Dermis blood vessel endothelial cell (primary cell): Measurements from ENCODE around the gene FRRS1. TPM values are rescaled to one million over a fixed set of nuclear protein-coding genes. Genes with fewer than 3 reads are reported as not detected.
A peak's percentile ranks its signal among the peaks of the same experiment; 100 is the strongest.

Experiments
- DNase-seq: peaks from one replicate; pipeline ENCODE4 v3.0.0; 2010
- total RNA-seq: library from RNA; depleted of rRNA; stranded (reverse); fragments of >200 nt; gene quantifications from 2 replicates; pipeline ENCODE4 v1.2.3, GENCODE V29; 2014

Gene FRRS1
- total RNA-seq, 1 donor from 2014 or later = 2.9 TPM

DNA sequence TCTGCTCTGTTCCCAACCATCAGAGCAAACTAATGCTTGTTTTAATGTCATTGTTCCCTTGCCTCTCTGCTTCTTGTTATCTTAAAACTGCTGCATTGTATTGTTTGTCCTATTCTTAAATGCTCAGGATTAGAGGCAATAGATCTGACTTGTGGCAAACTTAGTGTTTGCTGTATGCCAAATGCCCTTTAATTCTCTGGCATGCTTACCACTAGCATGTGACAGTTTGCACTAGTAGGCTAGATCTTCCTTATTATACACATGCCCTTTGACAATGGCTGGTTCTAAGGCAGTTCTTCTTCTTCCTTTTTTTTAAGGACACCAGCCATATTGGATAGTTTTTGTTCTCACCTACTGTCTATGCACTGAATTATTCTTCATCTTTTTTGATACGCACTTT lies 90.4 kb downstream of the FRRS1 start:
- no peak for DNase-seq

DNA sequence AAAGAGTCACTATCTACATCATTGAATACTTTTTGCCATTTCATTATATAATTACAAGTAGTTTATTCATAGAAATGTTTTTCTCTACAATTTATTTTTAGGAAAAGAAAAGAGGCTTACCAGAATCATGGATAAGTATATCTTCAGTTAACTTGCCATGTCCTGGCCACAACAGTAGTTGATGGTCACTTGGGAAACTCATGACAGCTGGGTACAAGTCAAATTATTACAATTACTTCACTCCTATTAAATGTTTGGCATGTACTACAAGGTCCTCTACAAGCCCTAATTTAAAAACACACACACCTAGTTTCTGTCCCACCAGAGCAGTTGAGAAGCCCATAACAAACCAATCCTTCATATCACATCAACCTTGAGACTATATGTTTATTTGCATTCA lies 91.1 kb downstream of the FRRS1 start:
- DNase-seq = no peak

- DNase-seq = no peak
These were observed 92.0 kb downstream of the FRRS1 start for GRCh38 chr1:99674115-99675064.

DNA sequence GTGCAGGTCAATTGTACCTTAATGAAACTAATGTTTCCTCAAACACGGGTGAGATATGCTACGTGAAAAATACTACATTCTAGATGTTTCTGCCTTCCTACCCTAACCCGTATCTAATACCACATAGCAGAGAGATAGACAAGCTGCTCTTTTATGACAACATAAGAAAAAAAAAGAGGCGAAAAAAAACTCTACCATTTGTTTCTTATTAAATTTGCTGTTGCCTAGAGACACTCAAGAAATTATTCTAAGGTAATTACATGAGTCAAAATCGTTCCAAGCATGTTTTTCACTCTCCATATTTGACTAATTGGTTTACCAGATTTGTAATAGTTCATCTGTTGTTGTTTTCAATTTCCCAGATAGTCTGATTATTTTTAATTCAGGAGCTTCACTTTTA lies 93.1 kb downstream of the FRRS1 start:
- DNase-seq = no peak

DNA sequence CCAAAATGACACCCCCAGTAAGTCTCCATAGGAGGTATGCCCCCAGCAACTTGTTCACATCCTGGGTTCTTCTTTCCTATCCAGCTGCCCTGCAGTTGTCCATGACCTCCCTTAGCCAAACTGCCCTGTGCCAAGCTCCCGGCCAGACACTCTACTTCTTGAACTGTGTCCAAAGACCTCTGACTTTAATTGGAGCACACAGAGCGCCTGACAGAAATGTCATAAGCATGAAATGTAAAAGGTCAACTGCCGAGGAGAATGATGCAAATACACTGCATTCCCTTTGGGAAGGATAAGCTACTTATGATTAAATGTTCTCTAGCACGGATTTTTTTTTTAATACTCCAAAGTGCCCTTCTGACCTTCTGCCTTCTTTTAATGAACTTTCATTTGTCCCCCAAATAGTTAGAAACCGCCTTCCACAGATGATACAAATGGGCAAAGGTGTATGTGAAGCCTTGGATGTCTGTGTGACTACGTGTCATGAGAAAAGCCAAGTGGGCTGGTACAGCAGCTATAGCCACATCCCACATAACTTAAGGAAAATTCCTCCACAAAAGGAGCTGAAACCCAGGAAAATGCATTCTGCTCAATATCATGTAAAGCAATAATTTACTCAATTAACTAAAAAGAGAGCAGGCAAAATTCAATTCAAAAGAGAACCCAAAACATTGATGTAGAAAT lies 93.8 kb downstream of the FRRS1 start:
- no peak for DNase-seq

DNA sequence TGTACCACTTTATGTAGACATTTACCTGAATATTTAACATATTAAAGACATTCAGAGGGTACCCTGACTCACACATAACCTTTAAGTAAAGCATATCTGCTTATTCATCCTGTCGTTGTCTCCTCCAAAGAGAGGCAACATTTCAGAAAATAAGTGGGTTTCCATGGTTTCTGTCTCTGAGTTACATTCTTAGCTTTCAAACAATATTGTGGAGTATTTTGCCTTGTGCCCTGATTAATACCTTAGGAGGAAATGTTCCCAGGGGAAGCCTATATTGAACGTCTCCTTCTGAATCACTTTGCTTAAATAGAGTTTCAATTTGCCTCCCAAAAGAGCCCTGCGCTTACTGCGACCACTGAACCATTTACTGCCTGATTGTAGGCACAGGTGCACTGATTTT lies 94.4 kb downstream of the FRRS1 start:
- DNase-seq = peak; percentile 51

- DNase-seq = no peak
These were observed 95.9 kb downstream of the FRRS1 start for GRCh38 chr1:99670583-99670982.

DNA sequence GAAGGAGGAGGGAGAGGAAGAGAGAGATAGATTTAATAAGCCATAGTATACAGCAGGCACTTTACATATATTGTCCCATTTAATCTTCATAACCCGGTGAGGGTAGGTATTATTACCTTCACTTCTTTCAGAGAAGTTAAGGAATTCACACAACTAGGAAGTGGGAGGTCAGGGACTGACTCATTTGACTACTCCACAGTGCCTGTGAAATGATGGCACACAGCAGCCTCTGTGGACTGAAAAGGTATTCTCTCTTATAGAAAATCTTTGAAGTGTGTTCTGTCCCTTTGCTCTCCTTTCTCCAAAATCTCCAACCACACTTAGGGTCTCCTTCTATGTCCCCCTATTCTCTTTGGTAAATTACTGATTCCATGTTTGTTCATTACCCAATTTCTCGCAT lies 96.6 kb downstream of the FRRS1 start:
- no peak for DNase-seq

DNA sequence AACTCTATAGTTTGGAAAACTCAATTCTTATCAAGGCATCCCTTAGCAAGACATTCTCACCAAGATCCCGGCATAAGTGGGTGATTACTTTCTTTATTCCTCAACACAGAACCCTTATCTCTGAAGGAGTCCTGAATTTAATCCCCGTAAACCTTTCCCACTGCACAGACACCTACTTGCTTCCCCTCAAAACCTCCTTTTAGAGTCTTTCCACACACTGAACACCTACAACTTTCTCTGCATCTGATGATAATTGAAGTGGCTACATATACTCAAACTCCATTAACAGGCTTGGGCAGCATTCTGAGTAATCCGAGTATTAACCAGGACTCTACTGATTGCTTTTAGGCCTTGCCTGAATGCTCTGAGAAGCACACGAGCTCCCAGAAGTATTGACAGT lies 97.1 kb downstream of the FRRS1 start:
- DNase-seq = no peak

DNA sequence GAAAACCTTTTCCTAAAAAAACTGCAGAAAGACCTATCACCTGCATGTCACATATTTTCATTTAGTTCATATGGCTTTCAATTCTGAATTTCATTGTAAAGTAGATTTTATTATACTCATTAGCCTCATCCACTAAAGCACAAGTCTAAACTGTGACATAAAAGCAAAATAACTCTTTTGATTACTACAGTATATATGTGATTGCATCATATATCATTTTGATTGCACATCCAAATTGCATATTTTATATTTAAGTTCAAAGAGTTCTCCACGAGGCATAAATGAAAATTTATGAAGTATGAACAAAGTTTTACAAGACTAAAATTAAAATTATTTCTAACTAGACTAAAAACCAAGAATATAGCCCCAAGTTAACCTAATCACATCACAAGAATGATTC lies 101.2 kb downstream of the FRRS1 start:
- DNase-seq = no peak

DNA sequence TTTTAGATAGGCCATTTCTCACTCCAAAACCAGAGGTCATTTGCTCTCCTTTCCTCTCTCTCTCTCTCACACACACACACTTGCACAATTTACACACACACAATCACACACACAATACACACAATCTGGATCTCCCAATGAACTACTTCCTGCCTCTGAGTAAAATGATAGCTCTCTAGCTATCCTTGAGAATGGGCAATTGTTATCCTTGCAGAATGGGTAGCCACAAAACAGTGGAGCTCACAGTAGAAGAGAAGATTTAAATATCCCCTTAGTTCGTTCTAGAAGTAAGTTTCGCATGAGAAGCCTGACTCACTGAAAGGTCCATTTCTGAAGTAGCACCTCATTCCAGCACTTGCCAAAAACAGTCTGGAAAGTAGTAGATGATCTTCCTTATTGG lies 102.9 kb downstream of the FRRS1 start:
- DNase-seq = no peak

DNA sequence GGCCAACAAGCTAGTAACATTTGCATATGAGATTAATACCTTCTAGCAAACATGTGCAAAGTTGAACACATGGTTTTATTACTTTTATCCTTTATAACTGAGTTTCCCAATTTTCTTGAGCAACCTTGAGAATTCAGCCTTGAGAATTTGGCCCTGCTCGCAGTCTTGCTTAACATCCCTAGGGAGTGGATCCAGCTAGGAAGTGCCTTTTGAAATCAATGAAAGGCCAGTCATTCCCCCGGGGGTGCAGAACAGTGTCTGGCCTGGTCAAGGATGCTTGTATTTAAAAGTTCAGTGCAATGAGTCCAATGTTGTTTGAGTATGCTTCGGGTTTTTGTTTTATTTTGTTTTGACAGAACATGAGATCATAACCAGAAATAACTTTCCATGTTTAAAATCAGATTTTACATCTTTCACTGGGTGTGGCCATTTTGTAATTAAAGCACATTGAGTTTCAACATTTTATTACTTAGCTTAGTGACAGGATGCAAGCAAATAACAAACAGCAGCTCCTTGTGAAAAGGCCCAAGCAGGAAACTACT lies 103.8 kb downstream of the FRRS1 start:
- DNase-seq = no peak

GRCh38 chr1:99661780-99662179 lies 104.7 kb downstream of the FRRS1 start:
- DNase-seq = no peak

- no peak for DNase-seq
These were observed 105.9 kb downstream of the FRRS1 start for GRCh38 chr1:99660496-99660895.

- peak; percentile 94 for DNase-seq
These were observed 106.7 kb downstream of the FRRS1 start for GRCh38 chr1:99659755-99660210.

Other genes starting within 250 kb of the FRRS1 start
- gene PALMD, start 120.5 kb downstream of the FRRS1 start, total RNA-seq = 63.3 and 106 TPM in 2 replicates
- gene AGL, start 83.7 kb upstream of the FRRS1 start, total RNA-seq = 9.9 and 15.4 TPM in 2 replicates
- gene SLC35A3, start 203.4 kb upstream of the FRRS1 start, total RNA-seq = 24.7 and 31.8 TPM in 2 replicates